Measurements from ENCODE around the gene GMPS. TPM values are rescaled to one million over a fixed set of nuclear protein-coding genes. Genes with fewer than 3 reads are reported as not detected.
"Not testable (repeated sequence)": the region's sequence is repeated elsewhere in the genome, so short reads cannot be mapped to it uniquely, and the experiment has no call there.

The GMPS gene
- total RNA-seq: 39.9 TPM
- long read RNA-seq, full-length matches to known transcripts: 47 of 59 reads
- long read RNA-seq, partial matches to known transcripts: 6 of 59 reads
- long read RNA-seq, other reads (novel, unspliced or antisense): 6 of 59 reads

- ATAC-seq (peak; percentile 97 to 99), DNase-seq (peak; percentile 96)
- H3K4me1 ChIP-seq: peaks cover 21% of the 10 kb centered on the region
- no peaks in the 10 kb centered on the region for H3K36me3 ChIP-seq
- TF ChIP-seq CTCF (IDR thresholded peaks at IDR 0.05): peak; percentile 50
- no peaks in the 10 kb centered on the region for H3K9me3 ChIP-seq
- H3K27me3 ChIP-seq (ENCODE audit: low read depth): no peaks in the 10 kb centered on the region
- intact Hi-C loops (cut with DNase I): no loop called here
- H3K4me3 ChIP-seq: peak within 1 kb of the TSS; percentile 96
- H3K27ac ChIP-seq: peak within 1 kb of the TSS; percentile 95
Measured at GRCh38 chr3:155870133-155870944, at the start of gene GMPS. Gene GMPS, plus strand, starts transcription at chr3:155870650. Its CDS starts 221 bp downstream, at chr3:155870871.

GRCh38 chr3:155828490-155829098 is 41.9 kb upstream of the GMPS start:
- peaks cover 56% of the 10 kb centered on the region for H3K36me3 ChIP-seq
- H3K27ac ChIP-seq; ATAC-seq; H3K27me3 ChIP-seq (ENCODE audit: low read depth); H3K4me1 ChIP-seq; H3K9me3 ChIP-seq; H3K4me3 ChIP-seq; DNase-seq; intact Hi-C loops (cut with DNase I): not testable (repeated sequence)

- no peak for DNase-seq
Measured at GRCh38 chr3:155835341-155836071, 34.9 kb upstream of the GMPS start.

GRCh38 chr3:155843569-155843968 is 26.9 kb upstream of the GMPS start:
- no peak for ATAC-seq

More at GRCh38 chr3:155835341-155836071, 34.9 kb upstream of the GMPS start:
- intact Hi-C loops (cut with DNase I): no loop called here
- H3K4me1 ChIP-seq: no peaks in the 10 kb centered on the region
- H3K36me3 ChIP-seq: peaks cover 29% of the 10 kb centered on the region
- no peak overlapping the region for H3K27ac ChIP-seq
- no peak overlapping the region for H3K4me3 ChIP-seq
- no peaks in the 10 kb centered on the region for H3K9me3 ChIP-seq
- TF ChIP-seq CTCF (IDR thresholded peaks at IDR 0.05): no peak
- no peak for ATAC-seq
- no peaks in the 10 kb centered on the region for H3K27me3 ChIP-seq (ENCODE audit: low read depth)

GRCh38 chr3:155846119-155846518 is 24.3 kb upstream of the GMPS start:
- Histone ChIP-seq H3K27me3 (ENCODE audit: low read depth) (no peaks in the 10 kb centered on the region), H3K9me3 (no peaks in the 10 kb centered on the region), H3K27ac (no peak overlapping the region), H3K4me1 (peaks cover 59% of the 10 kb centered on the region), H3K4me3 (no peak overlapping the region), H3K36me3 (peaks cover 19% of the 10 kb centered on the region)
- no peak for ATAC-seq
- intact Hi-C loops (cut with DNase I): no loop called here
- no peak for TF ChIP-seq CTCF (IDR thresholded peaks at IDR 0.05)
- no peak for DNase-seq

More at GRCh38 chr3:155843569-155843968, 26.9 kb upstream of the GMPS start:
- no peak for TF ChIP-seq CTCF (IDR thresholded peaks at IDR 0.05)
- Histone ChIP-seq H3K9me3 (no peaks in the 10 kb centered on the region), H3K36me3 (peaks cover 17% of the 10 kb centered on the region), H3K27ac (no peak overlapping the region), H3K4me1 (peaks cover 34% of the 10 kb centered on the region), H3K4me3 (no peak overlapping the region), H3K27me3 (ENCODE audit: low read depth) (no peaks in the 10 kb centered on the region)
- DNase-seq: no peak
- intact Hi-C loops (cut with DNase I): no loop called here
